Stimulated activated CD8-positive, alpha-beta memory T cell treated with anti-CD3 and anti-CD28 coated beads, Interleukin-12 subunit alpha, Interleukin-12 subunit beta, amount 100 ng/mL, for 4 hours (primary cell): Measurements from ENCODE around the gene ZFP36L2.

Experiments used
- DNase-seq: peaks from one replicate; pipeline ENCODE4 v3.0.0-alpha.2; 2020; ENCODE audit warnings: low read depth

ZFP36L2 gene

DNA sequence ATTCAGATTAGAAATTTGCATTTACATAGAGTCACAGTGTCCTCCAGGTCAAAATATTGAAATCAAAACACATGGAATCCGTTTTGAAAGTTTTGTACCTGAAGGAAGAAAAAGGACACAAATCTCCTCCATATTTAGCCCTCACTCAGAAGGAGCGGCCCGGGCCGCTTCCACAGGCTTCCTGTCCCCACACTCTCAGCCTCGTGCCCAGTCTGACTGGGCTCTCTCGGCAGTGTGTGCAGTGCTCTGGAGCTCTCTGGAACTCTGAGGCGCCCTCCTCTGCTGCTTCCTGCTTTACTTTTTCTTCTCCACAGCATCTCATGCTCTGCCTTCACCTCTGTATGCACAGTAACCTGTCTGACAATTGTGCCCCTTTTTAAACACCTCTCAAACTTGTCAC is 22.2 kb upstream of the ZFP36L2 start:
- no peak for DNase-seq

DNA sequence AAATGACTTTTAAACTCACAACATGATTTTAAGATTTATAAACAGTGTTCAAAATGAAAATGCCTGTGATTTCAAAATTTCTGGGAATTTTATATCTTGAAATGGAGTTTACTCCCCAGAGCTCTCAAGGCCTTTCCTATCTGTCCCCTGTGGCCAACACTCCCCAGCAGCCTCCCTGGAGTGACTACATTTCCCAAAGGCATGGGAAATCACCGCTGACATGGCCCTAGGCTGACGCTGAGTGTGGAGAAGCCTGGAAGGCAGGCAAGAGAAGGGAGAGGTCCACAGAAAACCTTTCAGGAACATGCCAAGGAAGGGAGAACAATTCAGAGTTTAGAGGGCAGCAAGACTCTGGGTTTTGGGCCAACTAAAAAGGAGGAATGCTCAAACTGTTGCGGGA is 20.2 kb upstream of the ZFP36L2 start:
- DNase-seq, result no peak

DNA sequence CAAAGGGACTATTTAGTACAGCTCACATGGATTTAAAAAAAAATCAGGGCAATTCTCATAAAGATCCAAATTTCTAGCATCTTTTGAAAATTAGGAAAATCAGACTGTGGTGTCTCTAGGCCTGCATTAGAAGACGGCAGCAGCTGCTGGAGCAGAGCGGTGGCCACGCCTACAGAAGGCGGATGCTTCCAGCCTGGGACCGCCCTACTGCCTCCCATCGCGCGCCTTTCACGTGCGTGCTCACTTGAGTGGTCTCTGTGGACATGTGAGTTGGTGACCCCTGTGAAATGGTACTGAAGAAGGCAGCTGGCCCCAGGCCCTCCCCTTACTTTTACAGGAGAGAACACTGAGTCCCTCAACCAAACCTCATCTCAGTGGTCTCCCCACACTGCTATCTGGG is 15.2 kb upstream of the ZFP36L2 start:
- no peak for DNase-seq

DNA sequence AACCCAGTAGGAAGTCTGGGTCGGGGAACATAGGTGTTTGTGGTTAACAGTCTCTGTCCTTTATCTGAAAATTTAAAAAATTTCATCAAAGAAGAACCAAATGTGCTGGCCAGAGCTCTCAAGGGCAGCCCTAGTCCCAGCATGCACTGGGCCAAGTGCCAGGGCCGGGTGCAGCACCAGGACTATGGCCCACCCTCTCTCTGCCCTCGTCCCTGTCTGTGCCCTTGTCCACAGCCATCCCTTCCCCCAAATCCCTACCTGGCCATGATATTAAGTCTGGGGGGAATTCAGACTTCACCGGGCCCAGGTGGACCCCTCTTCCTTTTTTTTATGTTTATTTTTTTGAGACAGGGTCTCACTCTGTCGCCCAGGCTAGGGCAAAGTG is 14.4 kb upstream of the ZFP36L2 start:
- DNase-seq, result no peak

DNA sequence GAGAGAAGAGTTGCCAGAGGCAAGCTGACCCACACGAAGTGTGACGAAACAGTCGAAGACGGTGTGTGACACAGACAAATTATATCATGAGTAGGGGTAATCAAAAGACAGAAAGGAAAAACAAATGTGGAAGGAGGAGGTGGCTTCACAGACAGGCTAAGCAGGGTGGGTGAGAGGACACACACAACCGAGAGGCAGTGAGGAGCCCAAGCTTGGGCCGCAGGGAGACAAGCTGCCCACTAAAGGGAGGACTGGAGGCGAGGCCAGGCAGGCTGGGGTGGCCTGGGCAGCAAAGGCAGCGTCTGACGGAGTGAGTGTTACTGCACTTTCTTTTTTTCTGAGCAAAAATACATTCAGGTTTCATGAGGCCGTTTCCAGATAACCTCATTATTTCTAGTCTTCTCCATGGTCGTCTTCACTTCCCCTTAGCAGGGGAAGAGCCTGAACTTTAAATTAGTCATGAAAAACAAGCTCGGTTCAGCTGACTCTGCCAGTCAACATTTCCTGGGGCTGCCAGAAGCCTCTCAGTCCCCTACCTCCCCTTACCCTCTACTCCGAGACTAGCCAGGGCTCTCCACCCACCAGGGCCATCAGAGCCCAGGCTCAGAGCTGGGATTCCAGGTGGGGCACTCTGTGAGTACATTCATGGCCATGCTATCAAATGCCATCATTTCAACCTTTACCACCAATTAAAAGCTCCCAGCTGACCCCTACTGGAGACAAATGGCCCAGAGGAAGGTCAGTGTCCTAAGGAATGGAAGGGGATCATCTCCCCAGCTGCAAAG is 13.8 kb upstream of the ZFP36L2 start:
- no peak for DNase-seq

DNA sequence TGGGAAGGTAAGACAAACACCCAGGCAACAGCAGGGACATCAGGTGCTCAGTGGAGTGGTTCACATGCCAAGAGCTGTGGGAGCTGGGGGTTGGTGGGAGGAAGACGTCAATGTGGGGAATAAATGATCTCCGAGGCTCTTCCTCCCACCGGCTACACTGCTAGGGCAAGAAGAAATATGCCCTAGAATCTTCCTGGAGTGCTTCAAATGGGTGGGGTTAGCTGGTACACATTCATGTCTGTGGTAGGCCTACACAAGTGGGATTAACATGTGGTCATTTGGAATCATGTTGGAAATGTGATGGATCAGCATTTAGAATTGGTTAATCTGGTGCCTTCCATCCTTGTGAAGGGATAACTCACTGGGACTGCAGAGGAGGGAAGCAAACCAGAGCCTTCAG is 12.4 kb upstream of the ZFP36L2 start:
- no peak for DNase-seq

DNA sequence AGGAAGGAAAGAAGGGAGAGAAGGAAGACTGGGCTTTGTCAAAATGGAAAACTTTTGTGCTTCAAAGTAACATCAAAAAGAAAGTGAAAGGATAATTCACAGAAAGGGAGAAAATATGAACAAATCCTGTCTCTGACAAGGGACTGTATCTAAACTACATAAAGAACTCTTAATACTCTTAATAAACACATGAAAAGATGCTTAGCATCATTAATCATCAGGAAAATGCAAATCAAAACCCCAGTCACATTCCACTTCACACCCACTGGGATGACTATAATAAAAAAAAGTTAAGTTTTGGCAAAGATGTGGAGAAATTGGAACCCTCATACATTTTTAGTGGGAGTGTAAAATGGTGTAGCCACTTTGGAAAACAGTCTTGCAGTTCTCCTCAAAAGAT is 11.8 kb upstream of the ZFP36L2 start:
- no peak for DNase-seq

DNA sequence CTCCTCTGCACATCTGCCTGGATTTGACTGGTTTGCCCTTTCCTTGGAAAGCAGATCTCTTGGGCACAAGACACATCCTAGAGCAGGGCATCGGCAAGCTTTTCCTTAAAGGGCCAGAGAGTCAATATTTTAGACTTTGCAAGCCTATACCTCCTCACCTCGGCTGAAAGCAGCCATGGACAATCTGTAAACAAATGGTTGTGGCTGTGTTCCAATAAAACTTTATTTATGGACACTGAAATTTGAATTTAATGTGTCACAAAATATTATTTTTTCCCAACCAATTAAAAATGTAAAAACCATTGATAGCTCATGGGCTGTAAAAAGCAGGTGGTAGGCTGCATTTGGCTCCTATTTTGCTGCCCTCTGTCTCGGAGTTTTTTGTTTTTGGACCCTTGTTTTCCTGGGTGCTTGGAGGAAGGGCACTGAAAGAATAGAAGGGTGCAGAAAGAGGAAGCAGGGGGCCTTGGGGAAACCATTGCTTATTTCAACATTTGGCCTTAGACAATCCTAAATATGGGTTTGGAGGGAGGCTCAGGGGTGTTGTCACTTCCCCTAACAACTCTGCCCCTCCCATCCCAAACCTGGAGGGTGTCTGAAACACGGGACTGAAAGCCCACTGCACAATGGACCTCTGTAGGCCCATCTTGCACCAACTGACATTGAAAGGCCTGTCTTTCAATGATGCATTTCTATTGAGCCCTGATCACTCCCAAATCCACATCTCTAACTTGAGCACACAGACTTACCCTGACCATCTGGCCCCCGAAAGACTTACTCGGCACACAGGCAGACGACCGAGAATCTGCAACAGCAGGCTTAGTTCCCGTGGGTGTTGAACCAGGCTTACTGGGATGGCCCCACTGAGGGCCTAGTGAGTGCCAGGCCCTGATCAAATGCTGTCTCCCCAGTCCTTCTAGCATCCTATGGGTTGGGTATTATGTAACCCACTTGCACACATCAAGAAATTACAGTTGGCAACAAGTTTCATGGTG is 7.1 kb upstream of the ZFP36L2 start:
- no peak for DNase-seq

DNA sequence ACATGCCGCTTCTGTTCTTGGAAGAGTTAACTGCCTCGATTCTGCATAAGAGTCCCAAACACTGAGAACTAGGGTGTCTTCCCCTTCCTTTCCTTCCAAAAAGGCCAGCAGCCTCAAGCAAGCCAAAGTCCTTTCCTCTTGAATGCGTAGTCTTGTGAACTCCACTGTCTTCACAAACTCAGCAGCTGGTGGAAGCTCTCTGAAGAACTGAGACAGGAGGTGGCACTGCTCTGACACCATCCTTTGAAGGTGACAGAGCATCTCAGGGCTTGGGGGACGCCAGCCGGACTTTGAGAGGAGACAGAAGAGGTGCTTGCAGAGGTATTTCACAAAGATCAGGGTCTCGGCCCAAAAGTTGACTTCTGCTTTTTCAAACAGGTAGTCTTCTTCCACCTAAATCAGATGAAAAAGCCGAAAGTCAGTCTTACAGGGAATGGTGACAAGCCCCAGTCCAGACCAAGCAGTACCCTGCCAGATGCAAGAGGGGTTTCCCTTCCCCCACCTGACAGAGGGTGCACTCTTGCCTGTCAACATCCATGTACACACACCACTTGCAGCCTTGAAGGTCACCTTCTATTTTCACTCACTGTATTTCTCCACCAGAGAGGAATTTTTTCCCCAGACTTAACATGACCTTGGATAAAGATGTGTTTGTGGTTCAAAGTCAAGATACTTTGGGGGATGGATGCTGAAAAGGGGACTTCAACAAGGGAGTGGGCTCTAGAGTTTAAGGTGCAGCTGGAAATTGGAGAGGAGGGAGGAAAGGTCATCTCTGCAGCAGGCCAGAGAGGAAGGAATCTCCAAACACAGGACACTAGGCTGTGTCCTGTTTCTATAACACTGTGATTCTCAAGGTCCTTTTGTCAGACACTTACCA is 4.8 kb upstream of the ZFP36L2 start:
- DNase-seq, result no peak

DNA sequence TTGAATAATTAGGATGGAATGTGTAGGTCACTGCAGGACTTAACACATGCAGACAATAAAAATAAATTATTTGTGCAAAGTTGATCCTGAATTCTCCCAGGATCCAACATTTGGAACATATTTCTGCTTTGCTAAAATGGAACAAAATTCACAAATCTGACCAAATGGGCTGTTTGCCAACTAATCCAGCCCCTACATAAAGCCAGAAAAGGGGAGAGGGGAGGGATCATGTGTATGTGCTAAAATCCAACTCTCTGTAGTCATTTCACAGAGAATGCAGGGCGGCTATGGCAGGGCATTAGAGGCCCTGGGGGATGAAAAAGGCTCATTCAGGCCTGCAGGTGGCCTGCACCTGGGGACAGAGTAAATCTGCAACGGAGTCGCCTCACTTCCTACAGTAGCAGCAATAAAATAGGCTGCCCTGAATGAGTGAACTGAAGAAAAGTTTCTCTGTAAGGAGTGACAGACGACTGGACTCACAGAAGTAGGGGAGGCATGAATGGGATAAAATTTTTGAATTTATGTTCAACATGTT is 4.0 kb upstream of the ZFP36L2 start:
- no peak for DNase-seq

DNA sequence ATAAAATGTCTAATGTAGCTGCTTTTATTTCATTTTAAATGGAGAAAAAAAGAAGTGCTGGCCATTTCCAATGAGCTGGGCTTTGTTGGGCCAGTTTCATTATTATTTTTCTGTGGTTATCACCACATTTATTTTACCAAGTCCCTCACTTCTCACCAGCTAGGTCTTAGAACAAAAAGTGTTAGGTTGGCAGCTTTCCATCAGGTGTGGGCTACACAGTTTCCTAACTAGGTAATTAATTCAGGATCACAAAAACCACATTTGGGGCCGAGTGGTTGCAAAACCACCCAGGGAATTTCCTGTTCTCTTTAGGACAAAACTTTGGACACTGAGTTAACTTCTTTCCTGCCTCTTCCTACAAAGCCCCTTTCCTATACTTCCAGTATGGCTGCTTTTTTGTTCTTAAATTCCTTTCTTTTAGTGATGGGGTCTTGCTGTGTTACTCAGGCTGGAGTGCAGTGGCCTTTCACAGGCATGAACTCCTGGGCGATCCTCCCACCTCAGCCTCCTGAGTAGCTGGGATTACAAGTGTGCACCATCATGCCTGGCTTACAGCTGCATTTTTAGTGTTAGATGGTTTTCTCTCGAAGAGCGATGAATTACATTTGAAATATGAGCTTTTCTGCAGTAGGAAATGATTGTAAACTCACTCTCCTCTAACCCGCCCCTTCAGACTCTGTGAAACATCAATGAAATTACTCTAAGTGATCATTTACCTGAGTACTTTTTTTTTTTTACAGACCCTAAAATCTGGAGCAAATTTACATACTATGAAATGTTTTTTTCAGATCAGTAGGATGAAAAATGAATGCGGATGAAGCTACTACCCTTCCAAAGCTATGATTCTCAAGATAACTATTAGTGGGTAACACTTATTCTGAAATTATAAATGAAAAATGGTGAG is 2.6 kb upstream of the ZFP36L2 start:
- DNase-seq, result no peak

DNA sequence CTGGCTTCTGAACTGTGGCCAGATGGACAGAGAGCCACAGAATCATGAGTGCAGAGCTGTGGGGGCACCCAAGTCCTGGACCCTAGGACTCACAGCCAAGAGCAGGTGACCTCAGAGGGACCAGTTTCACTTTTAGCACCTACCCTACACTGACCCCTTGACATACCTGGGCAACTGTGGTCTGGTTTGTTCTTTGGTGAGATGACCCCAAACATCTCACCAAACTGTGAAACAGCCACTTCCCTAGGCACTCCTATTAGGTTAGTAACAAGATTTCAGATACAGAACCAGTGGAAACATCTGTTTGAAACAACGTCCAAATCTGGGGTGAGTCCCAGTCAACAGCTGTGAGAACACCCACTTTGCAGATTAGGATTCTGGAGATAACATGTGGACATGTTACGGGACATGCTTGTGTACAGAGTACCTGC is 1.9 kb upstream of the ZFP36L2 start:
- no peak for DNase-seq

DNA sequence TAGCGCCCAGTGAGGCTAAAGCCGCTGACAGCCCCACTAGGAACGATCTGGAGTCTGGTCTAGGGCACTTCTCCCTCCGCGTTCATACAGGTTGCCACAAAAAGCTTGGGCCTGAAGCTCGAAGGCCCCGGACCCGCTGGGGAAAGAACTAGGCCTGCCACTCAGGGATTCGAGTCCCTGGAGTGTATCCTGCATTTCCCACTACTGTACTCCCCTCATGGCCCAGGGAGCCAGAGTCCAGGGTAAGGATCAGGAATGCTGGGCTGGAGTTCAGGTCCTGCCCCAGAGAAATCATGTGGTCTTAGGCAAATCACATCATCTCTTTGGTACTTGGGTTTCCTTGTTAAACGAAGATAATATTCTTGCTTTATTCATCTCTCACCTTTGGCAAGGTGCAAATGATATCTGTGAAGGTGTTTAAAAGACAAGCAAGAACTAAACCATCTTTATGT is 1.4 kb upstream of the ZFP36L2 start:
- no peak for DNase-seq

DNA sequence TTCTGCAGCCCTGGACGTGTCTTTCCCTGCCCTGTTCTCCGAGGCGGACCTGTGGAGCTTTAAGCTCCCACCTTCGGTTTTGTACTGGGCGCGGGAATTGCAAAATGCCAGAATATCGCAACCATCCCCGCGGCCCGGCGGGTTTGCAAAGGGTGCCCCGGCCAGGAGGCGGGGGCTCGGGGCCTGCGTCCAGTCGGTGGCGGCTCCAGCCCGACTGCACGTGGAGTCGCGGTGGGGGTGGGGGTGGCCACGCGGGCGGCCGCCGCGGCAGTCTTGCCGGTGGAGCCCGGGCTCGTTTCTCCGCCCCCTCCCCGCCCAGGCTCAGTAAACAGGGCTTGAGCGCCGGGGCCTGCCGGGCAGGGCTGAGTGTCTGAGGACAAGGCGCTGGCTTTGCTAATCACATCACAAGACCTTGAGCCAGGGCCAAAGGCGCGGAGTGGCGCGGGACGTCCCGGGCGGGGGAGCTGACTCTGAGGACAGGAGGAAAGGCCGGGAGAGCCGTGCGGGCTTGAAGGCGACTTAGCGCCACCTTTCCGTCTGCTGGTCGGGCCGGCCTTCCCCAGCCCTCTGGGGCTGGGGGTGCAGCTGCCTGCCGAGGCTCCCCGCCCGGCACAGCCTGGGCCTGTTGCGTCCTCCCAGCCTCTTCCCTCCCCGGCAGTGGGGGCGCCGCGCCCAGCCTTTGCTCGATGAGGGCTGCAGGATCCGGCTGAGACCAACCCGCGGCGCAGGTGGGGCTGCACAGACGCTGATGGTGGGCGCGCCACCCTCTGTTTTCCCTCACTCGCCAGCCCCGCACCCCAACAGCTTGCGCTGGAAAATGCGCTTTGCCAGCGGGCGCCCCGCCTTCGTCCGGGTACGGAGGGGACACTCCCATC is 786 bp upstream of the ZFP36L2 start:
- peak; percentile 60 for DNase-seq

DNA sequence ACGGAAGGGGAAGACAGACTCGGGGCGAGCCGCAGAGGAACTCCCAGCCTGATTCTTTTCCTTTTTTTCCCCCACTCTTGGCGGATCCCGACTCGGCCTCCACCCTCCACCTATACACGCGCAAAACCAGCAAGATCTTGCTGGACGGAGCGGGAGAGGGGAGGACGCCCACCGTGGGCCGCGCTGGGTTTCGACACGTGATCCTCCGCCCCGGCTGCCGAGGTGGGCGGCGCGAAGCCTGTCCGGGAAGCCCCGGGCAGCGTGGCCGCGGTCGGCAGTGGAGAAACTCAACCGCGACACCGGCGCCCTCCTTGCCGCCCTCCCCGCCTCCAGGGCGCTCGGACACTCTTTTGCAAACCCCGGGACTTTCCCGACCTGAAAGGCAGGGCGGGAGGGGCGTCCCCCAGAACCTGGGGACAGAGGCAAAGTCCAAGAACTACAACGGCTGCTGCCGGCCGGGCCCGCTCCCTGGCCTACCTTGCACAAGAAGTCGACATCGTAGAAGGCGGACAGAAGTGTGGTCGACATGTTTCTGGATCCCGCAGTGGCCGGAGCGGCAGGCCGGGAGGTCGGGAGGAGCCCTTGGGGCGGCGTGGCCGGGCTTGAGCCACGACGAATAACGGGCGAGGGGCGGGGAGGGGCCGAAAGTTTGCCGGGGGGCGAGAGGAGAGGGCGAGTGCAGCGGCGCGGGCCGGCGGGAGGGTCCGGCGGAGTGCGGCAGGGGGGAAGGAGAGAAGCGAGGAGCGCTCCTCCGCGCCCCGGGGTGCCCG is 433 bp downstream of the ZFP36L2 start:
- DNase-seq, result peak; percentile 63

DNA sequence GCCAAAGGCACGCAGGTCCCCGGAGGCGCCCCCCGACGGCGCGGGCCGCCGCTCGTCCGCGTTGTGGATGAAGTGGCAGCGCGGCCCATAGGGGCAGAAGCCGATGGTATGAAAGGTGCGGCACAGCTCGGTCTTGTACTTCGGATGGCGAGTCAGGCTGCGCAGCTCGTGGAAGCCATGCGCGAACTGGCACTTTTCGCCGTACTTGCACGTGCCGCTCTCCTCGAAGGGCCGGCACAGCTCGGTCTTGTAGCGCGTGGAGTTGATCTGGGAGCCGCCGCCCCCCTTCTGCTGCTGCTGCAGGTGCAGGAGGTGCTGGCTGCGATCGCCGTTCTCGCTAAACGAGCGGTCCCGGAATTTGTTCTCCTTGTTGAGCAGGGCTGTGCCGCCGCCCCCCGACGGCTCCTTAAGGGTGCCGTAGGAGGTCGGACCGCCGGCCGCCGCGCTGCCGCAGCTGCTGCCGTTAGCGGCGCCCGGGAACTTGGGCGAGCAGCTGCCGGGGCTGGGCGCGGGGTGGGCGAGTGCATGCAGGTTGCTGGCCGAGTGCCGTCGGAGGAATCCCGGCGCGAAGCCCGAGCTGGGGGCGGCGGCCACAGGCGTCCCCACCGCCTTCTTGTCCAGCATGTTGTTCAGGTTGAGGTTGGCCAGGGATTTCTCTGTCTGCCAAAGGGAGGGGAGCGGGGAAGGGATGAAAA is 1.2 kb downstream of the ZFP36L2 start:
- DNase-seq, result peak; percentile 54

DNA sequence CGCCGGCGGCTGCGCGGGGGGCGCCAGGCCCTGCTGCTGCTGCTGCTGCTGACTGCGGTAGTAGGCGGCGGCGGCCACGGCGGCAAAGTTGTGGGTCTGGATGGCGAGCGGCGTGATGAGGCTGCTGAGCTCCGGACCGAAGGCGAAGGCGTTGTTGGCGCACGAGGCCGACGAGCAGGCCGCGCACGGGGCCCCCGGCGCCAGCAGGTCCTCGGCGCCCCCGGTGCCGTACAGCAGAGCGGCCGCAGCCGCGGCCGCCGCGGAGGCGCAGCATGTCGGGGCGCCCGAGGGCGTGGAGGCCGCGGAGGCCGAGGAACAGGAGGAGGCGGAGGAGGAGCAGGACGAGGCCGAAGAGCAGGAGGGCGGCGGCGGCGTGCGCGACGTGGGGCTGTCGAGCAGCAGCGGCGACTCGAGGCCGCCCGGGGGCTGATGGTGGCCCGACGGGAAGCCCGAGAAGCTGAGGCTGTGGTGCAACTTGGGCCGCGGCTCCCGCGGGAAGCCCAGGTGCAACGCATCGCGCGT is 1.8 kb downstream of the ZFP36L2 start:
- DNase-seq, result peak; percentile 30

DNA sequence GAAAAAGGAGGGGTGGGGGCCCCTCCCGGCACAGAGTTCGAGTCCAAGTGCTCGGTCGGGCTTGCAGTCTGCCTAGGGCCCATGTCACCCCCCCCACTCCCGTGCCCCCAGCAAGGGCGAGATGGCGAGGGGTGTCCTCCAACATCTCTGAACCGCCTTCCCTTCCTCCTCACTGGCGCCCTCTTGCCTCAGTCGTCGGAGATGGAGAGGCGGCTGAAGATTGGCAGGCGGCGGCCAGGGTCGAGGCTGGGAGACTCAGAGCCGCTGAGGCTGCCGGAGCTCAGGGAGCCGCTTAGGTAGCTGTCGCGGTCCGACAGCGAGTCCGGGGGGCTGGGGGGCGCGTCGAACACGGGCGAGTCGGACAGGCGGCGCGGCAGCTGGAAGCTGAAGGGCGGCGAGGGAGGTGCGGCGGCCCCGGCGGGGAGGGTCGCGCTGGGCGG is 2.3 kb downstream of the ZFP36L2 start:
- DNase-seq, result peak; percentile 61
